SK-N-SH treated with all-trans-retinoic acid at 6 μM for 48 hours (cell line): ENCODE results near the gene ACTG2.

Experiments
- ATAC-seq: fragments of 200-7000 bp; cut with Tn5 transposase; 3 replicates; pipeline ENCODE4 v1.9.1; 2020; ENCODE audit warnings: mild to moderate bottlenecking, moderate library complexity
- ARNTL ChIP-seq: fragments of 450-650 bp; formaldehyde crosslinking; IDR thresholded peaks from 2 replicates; pipeline ENCODE4 v1.5.0; 2020; ENCODE audit warnings: low read depth, mild to moderate bottlenecking, moderate library complexity, borderline replicate concordance
- BACH2 ChIP-seq: fragments of 250-450 bp; sonication (Bioruptor Pico); IDR thresholded peaks from 2 replicates; pipeline ENCODE4 v1.9.0; 2021; ENCODE audit warnings: mild to moderate bottlenecking, borderline replicate concordance
- CSDC2 ChIP-seq: fragments of 250-450 bp; sonication (Bioruptor Pico); IDR thresholded peaks from 2 replicates; pipeline ENCODE4 v1.5.0; 2020; ENCODE audit warnings: mild to moderate bottlenecking, moderate library complexity
- ESRRG ChIP-seq: fragments of 250-450 bp; sonication (Bioruptor Pico); IDR thresholded peaks from 2 replicates; pipeline ENCODE4 v1.6.1; 2021; ENCODE audit warnings: mild to moderate bottlenecking
- GLIS3 ChIP-seq: fragments of 250-450 bp; sonication (Bioruptor Pico); IDR thresholded peaks from 2 replicates; pipeline ENCODE4 v1.5.0; 2020; ENCODE audit warnings: mild to moderate bottlenecking, moderate library complexity
- ISL1 ChIP-seq: fragments of 250-450 bp; sonication (Bioruptor Pico); IDR thresholded peaks from 2 replicates; pipeline ENCODE4 v2.1.2; 2022; ENCODE audit warnings: mild to moderate bottlenecking, moderate library complexity
- OSR1 ChIP-seq: fragments of 250-450 bp; sonication (Bioruptor Pico); IDR thresholded peaks from 2 replicates; pipeline ENCODE4 v1.8.0; 2022; ENCODE audit warnings: moderate library complexity, mild to moderate bottlenecking, inconsistent platforms
- PPARA ChIP-seq: fragments of 250-450 bp; sonication (Bioruptor Pico); IDR thresholded peaks from 2 replicates; pipeline ENCODE4 v1.5.0; 2020; ENCODE audit warnings: mild to moderate bottlenecking, borderline replicate concordance
- RARB ChIP-seq: fragments of 250-450 bp; sonication (Bioruptor Pico); IDR thresholded peaks from 2 replicates; pipeline ENCODE4 v1.8.0; 2021; ENCODE audit warnings: mild to moderate bottlenecking, moderate library complexity
- SNAI2 ChIP-seq: fragments of 250-450 bp; sonication (Bioruptor Pico); IDR thresholded peaks from 2 replicates; pipeline ENCODE4 v1.5.0; 2020; ENCODE audit warnings: mild to moderate bottlenecking, moderate library complexity
- TCF4 ChIP-seq: fragments of 250-450 bp; sonication (Bioruptor Pico); IDR thresholded peaks from 2 replicates; pipeline ENCODE4 v1.8.0; 2021; ENCODE audit warnings: mild to moderate bottlenecking, moderate library complexity, borderline replicate concordance
- TOX ChIP-seq: fragments of 250-450 bp; sonication (Bioruptor Pico); IDR thresholded peaks from 2 replicates; pipeline ENCODE4 v1.8.0; 2021; ENCODE audit warnings: mild to moderate bottlenecking, moderate library complexity, borderline replicate concordance
- ZC3H10 ChIP-seq: fragments of 250-450 bp; sonication (Bioruptor Pico); IDR thresholded peaks from 2 replicates; pipeline ENCODE4 v1.5.1; 2021; ENCODE audit warnings: mild to moderate bottlenecking, moderate library complexity
- ZFP3 ChIP-seq: fragments of 250-450 bp; sonication (Bioruptor Pico); IDR thresholded peaks from 2 replicates; pipeline ENCODE4 v1.5.0; 2020; ENCODE audit warnings: mild to moderate bottlenecking, moderate library complexity
- ZFP30 ChIP-seq: fragments of 450-650 bp; formaldehyde crosslinking; IDR thresholded peaks from 2 replicates; pipeline ENCODE4 v1.5.0; 2022; ENCODE audit warnings: mild to moderate bottlenecking, moderate library complexity
- ZNF565 ChIP-seq: fragments of 450-650 bp; formaldehyde crosslinking; conservative IDR thresholded peaks from 2 replicates; pipeline ENCODE4 v1.5.0; 2020; ENCODE audit warnings: low read depth, mild to moderate bottlenecking, moderate library complexity
- ZNF70 ChIP-seq: fragments of 450-650 bp; formaldehyde crosslinking; IDR thresholded peaks from 2 replicates; pipeline ENCODE4 v1.5.0; 2020; ENCODE audit warnings: mild to moderate bottlenecking, moderate library complexity
- ZNF8 ChIP-seq: fragments of 450-650 bp; formaldehyde crosslinking; IDR thresholded peaks from 2 replicates; pipeline ENCODE4 v1.5.0; 2020; ENCODE audit warnings: mild to moderate bottlenecking, moderate library complexity
- TF ChIP-seq, protein P1 (sequence below): fragments of 250-450 bp; sonication (Bioruptor Pico); IDR thresholded peaks from 2 replicates; pipeline ENCODE4 v1.5.1; 2021; ENCODE audit warnings: mild to moderate bottlenecking, moderate library complexity
- TF ChIP-seq, protein P2 (sequence below): fragments of 250-450 bp; sonication (Bioruptor Pico); IDR thresholded peaks from 2 replicates; pipeline ENCODE4 v1.8.0; 2021; ENCODE audit warnings: low read depth, mild to moderate bottlenecking, moderate library complexity, borderline replicate concordance
- TF ChIP-seq, protein P3 (sequence below): fragments of 250-450 bp; sonication (Bioruptor Pico); IDR thresholded peaks from 2 replicates; pipeline ENCODE4 v1.8.0; 2020; ENCODE audit warnings: mild to moderate bottlenecking, moderate library complexity, borderline replicate concordance

Gene ACTG2

DNA sequence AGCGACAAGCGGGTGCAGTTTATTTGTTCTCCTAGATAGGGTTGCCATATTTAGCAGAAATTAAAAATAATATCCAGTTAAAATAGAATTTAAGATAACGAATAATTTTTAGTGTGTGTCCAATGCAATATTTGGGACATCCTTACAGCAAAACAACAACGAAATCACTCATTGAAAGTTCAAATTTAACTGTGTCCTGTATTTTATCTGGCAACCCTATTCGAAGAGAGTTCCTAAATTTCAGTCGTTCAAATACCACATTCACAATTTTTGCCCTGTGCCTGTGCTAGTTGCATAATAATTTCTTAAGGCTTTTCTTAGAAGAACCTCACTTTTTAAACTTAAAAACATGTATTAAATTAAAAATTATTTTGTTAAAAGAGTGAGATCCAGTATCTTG lies 34.5 kb downstream of the ACTG2 start (continued):
- TF ChIP-seq ARNTL (CRISPR knock-in tag) (no peak), ZFP30 (no peak), BACH2 (CRISPR knock-in tag) (no peak), ZNF565 (CRISPR knock-in tag) (no peak), PPARA (no peak), ZFP3 (CRISPR knock-in tag) (no peak)
- TF ChIP-seq, protein P1, sequence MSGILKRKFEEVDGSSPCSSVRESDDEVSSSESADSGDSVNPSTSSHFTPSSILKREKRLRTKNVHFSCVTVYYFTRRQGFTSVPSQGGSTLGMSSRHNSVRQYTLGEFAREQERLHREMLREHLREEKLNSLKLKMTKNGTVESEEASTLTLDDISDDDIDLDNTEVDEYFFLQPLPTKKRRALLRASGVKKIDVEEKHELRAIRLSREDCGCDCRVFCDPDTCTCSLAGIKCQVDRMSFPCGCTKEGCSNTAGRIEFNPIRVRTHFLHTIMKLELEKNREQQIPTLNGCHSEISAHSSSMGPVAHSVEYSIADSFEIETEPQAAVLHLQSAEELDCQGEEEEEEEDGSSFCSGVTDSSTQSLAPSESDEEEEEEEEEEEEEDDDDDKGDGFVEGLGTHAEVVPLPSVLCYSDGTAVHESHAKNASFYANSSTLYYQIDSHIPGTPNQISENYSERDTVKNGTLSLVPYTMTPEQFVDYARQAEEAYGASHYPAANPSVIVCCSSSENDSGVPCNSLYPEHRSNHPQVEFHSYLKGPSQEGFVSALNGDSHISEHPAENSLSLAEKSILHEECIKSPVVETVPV, result no peak

DNA sequence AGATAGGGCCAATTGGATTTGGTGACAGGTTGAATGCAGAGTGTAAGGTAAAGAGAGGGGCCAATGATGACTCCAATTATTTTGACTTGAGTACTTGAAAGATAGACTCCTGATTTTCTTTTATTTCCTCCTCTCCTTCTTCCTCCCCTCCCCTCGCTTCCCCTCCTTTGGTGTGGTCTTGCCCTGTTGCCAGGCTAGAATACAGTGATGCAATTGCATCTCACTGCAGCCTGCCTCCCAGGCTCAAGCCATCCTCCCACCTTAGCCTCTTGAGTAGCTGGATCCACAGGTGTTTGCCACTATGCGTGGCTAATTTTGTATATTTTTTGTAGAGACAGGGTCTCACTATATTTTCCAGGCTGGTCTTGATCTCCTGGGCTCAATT lies 36.1 kb downstream of the ACTG2 start:
- TF ChIP-seq ZNF70 (peak; percentile 35; the same call in 1 of the 2 replicates), GLIS3 (CRISPR knock-in tag) (no peak)
- ATAC-seq, result no peak

DNA sequence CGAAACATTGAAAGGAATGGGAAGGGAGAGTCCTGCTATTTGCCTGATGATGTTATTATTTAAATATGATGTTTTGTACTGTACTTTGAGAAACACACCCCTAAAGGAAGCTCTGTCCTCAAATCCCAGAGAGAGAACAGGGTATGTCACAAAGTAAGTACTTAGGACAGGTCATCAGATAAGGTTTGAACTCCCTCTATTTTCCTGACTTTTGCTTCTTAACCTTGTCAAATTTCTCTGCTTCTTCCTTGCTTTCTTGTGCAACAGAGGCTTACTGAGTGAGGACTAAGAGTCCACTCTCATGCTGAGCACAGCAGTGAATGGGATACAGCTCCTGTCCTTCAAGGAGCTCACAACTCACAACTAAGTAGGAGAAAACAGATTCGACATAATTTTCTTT lies 37.6 kb downstream of the ACTG2 start:
- no peak for ATAC-seq
- no peak for TF ChIP-seq CSDC2
- TF ChIP-seq GLIS3 (CRISPR knock-in tag), result no peak
- TF ChIP-seq ARNTL (CRISPR knock-in tag), result no peak
- TF ChIP-seq TCF4 (CRISPR knock-in tag), result no peak
- no peak for TF ChIP-seq ZNF70
- TF ChIP-seq TOX (CRISPR knock-in tag), result no peak
- no peak for TF ChIP-seq ZNF565 (CRISPR knock-in tag)
- TF ChIP-seq, protein P2, sequence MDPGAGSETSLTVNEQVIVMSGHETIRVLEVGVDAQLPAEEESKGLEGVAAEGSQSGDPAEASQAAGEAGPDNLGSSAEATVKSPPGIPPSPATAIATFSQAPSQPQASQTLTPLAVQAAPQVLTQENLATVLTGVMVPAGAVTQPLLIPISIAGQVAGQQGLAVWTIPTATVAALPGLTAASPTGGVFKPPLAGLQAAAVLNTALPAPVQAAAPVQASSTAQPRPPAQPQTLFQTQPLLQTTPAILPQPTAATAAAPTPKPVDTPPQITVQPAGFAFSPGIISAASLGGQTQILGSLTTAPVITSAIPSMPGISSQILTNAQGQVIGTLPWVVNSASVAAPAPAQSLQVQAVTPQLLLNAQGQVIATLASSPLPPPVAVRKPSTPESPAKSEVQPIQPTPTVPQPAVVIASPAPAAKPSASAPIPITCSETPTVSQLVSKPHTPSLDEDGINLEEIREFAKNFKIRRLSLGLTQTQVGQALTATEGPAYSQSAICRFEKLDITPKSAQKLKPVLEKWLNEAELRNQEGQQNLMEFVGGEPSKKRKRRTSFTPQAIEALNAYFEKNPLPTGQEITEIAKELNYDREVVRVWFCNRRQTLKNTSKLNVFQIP (CRISPR knock-in tag), result no peak
- TF ChIP-seq ESRRG (CRISPR knock-in tag), result no peak
- TF ChIP-seq, protein P3, sequence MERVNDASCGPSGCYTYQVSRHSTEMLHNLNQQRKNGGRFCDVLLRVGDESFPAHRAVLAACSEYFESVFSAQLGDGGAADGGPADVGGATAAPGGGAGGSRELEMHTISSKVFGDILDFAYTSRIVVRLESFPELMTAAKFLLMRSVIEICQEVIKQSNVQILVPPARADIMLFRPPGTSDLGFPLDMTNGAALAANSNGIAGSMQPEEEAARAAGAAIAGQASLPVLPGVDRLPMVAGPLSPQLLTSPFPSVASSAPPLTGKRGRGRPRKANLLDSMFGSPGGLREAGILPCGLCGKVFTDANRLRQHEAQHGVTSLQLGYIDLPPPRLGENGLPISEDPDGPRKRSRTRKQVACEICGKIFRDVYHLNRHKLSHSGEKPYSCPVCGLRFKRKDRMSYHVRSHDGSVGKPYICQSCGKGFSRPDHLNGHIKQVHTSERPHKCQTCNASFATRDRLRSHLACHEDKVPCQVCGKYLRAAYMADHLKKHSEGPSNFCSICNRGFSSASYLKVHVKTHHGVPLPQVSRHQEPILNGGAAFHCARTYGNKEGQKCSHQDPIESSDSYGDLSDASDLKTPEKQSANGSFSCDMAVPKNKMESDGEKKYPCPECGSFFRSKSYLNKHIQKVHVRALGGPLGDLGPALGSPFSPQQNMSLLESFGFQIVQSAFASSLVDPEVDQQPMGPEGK (CRISPR knock-in tag), result no peak
- no peak for TF ChIP-seq PPARA
- no peak for TF ChIP-seq RARB
- TF ChIP-seq, all 23 proteins: peak for 0

DNA sequence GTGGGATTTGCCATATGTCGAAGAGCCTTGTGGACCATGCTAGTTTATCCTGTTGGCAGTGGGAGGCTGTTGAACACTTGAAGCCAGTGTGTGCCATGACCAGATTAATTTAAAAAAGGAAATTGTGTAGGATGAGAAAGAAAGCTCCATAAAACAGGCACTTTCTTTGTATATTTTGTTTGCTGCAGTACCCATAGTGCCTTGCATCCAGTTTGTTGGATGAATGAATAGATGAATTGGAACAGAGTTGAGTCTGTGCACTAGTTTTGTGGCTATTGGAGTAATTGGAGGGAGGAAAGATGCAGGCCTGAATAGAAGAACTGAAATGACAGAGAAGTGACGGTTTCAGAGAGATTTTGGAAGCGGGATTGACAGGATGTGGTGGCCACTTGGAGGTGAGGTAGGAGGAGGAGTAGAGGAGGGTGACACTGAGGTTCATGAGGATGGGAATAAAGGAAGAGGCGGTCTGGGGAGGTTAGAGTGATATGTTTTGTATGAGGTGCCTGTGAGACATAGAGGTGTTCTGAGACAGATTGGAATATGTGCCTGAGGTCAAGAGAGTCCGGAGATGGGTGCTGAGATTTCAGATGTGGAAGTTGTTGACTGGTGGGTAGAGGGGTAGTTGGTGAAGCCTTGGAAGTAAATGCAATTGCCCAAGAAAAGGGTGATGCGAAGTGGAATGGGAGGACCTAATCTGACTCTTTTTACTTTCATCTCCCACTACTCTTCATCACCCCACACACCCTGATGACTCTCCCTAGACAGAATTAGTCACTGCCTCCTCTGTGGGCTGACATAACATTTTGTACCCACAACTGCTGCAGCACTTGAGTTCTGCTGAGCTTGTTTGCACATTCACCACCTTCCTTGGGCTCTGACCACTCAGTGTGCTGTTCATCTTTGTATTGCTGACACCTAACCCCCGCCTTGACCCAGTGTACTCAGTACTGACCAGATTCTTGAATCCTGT lies 39.0 kb downstream of the ACTG2 start:
- TF ChIP-seq GLIS3 (CRISPR knock-in tag) (no peak), ISL1 (CRISPR knock-in tag) (no peak), ZNF8 (no peak), ZNF565 (CRISPR knock-in tag) (no peak), ARNTL (CRISPR knock-in tag) (no peak), OSR1 (no peak), ZNF70 (no peak), TOX (CRISPR knock-in tag) (no peak), SNAI2 (CRISPR knock-in tag) (no peak), ESRRG (CRISPR knock-in tag) (no peak), TCF4 (CRISPR knock-in tag) (no peak), CSDC2 (no peak), RARB (no peak), ZC3H10 (no peak)
- TF ChIP-seq, protein P2 (CRISPR knock-in tag), result no peak
- TF ChIP-seq, protein P3 (CRISPR knock-in tag), result no peak
- no peak for ATAC-seq
